ENCODE data around the gene KCNS3. TPM values are rescaled to one million over a fixed set of nuclear protein-coding genes. Genes with fewer than 3 reads are reported as not detected.

KCNS3 gene
- total RNA-seq (1 to 10 TPM in 4 of 7 donors, under 1 TPM in 3; 0.67 to 2.6 (median 1.5) TPM), polyA plus RNA-seq (1 to 10 TPM in 1 of 3 donors, under 1 TPM in 2; 0.41 to 1.1 (median 0.42) TPM)
- long read RNA-seq, donor 1: 0 reads
- long read RNA-seq, donor 2: 0 reads

GRCh38 chr2:17878281-17879136 lies at the start of gene KCNS3:
TSS of gene KCNS3 (plus strand) at chr2:17878667. CDS start at chr2:17931009, 52,342 bp downstream.
- Histone ChIP-seq H3K9me3 (no peaks in the 10 kb centered on the region), H3K4me1 (peaks cover 11 to 27% (median 22%) of the 10 kb centered on the region in 6 donors), H3K4me3 (peak within 1 kb of the TSS; percentile 31 to 88 (median 63)), H3K27ac (no peak within 1 kb of the TSS), H3K36me3 (no peaks in the 10 kb centered on the region), H3K27me3 (replicated peaks in 1 of 7) (peaks cover 0 to 90% (median 50%) of the 10 kb centered on the region in 7 donors)
- intact Hi-C loops (cut with DNase I; ENCODE audit: low total_unique reads): no loop called here
- 1% methylated on average over 12 to 106 of the region's 106 CpGs for WGBS, 5 donors
- DNase-seq: no peak
- no peak for TF ChIP-seq POLR2A (IDR thresholded peaks at IDR 0.05)
- TF ChIP-seq POLR2AphosphoS5 (IDR thresholded peaks at IDR 0.05): no peak
- no peak for TF ChIP-seq CTCF (IDR thresholded peaks at IDR 0.05 in 8 of 11, conservative IDR thresholded peaks at IDR 0.05 in 3 of 11)

GRCh38 chr2:17830053-17831034 lies 48.1 kb upstream of the KCNS3 start:
- peaks cover 0 to 17% (median 9%) of the 10 kb centered on the region in 6 donors for H3K4me1 ChIP-seq
- intact Hi-C loops (cut with DNase I; ENCODE audit: low total_unique reads): loop anchor here (10.0 kb wide), 1 partner anchor 106 kb away; no protein-coding TSS in a partner anchor
- TF ChIP-seq CTCF (IDR thresholded peaks at IDR 0.05 in 8 of 11, conservative IDR thresholded peaks at IDR 0.05 in 3 of 11) (peak; percentile 27 to 85 (median 67)), POLR2A (IDR thresholded peaks at IDR 0.05) (no peak), POLR2AphosphoS5 (IDR thresholded peaks at IDR 0.05) (peak in 1 of 3 donors; percentile 53)
- H3K9me3 ChIP-seq: peaks cover 0 to 8% (median 0%) of the 10 kb centered on the region in 8 donors
- peaks cover 0 to 17% (median 0%) of the 10 kb centered on the region in 7 donors for H3K27me3 ChIP-seq (replicated peaks in 1 of 7)
- 14 to 41% (median 17%) methylated on average over 8 to 37 of the region's 37 CpGs for WGBS, 5 donors
- DNase-seq: peak; percentile 86
- no peaks in the 10 kb centered on the region for H3K36me3 ChIP-seq
- no peak overlapping the region for H3K27ac ChIP-seq
- H3K4me3 ChIP-seq: peak overlapping the region in 3 of 8 donors; percentile 1 to 52 (median 15)

GRCh38 chr2:17835516-17835915 lies 43.0 kb upstream of the KCNS3 start:
- Histone ChIP-seq H3K36me3 (no peaks in the 10 kb centered on the region), H3K27me3 (replicated peaks in 1 of 7) (peaks cover 0 to 8% (median 0%) of the 10 kb centered on the region in 7 donors), H3K27ac (no peak overlapping the region), H3K4me1 (peaks cover 0 to 6% (median 5%) of the 10 kb centered on the region in 6 donors), H3K9me3 (no peaks in the 10 kb centered on the region), H3K4me3 (no peak overlapping the region)
- intact Hi-C loops (cut with DNase I; ENCODE audit: low total_unique reads): loop anchor here (10.0 kb wide), 1 partner anchor 111 kb away; no protein-coding TSS in a partner anchor
- TF ChIP-seq POLR2A (IDR thresholded peaks at IDR 0.05): no peak
- no peak for TF ChIP-seq POLR2AphosphoS5 (IDR thresholded peaks at IDR 0.05)
- TF ChIP-seq CTCF (IDR thresholded peaks at IDR 0.05 in 8 of 11, conservative IDR thresholded peaks at IDR 0.05 in 3 of 11): no peak
- 34 to 100% (median 70%) methylated on average over 2 of the region's 2 CpGs for WGBS, 5 donors
- no peak for DNase-seq
